HEK293T (cell line): ENCODE data around the gene TSEN15.

Source experiments
- CTCF ChIA-PET: fragments of 350-600 bp; formaldehyde crosslinking; extraction: SDS; loops from one replicate; lab custom pipeline; 2021; ENCODE audit warnings: antibody characterized with exemption, inconsistent platforms; lab: Yijun Ruan, JAX
- POLR2A ChIA-PET: fragments of 350-600 bp; formaldehyde crosslinking; extraction: SDS; loops from one replicate; lab custom pipeline; 2020; ENCODE audit warnings: antibody characterized with exemption, inconsistent platforms; lab: Yijun Ruan, JAX
- DNase-seq: peaks from one replicate; pipeline ENCODE4 v3.0.0; 2012; ENCODE audit warnings: mixed read lengths; ENCODE audit errors: extremely low spot score
- ARNT ChIP-seq: fragments of 450-650 bp; IDR thresholded peaks from 2 replicates; pipeline ENCODE4 v1.6.1; 2017; ENCODE audit warnings: mild to moderate bottlenecking
- BHLHE40 ChIP-seq: fragments of 450-650 bp; IDR thresholded peaks from 2 replicates; pipeline ENCODE4 v1.6.1; 2016; ENCODE audit warnings: mild to moderate bottlenecking, moderate library complexity, borderline replicate concordance
- CTBP1 ChIP-seq: fragments of 450-650 bp; IDR thresholded peaks from 2 replicates; pipeline ENCODE4 v1.6.1; 2016; ENCODE audit warnings: borderline replicate concordance
- ELF4 ChIP-seq: fragments of 450-650 bp; IDR thresholded peaks from 2 replicates; pipeline ENCODE4 v1.6.1; 2017; ENCODE audit warnings: antibody characterized with exemption
- FOXA1 ChIP-seq: fragments of 450-650 bp; IDR thresholded peaks from 2 replicates; pipeline ENCODE4 v1.6.1; 2016; ENCODE audit warnings: mild to moderate bottlenecking
- FOXK2 ChIP-seq: fragments of 450-650 bp; IDR thresholded peaks from 2 replicates; pipeline ENCODE4 v1.6.1; 2016; ENCODE audit warnings: mild to moderate bottlenecking
- FOXM1 ChIP-seq: fragments of 450-650 bp; IDR thresholded peaks from 2 replicates; pipeline ENCODE4 v1.6.1; 2017; ENCODE audit warnings: mild to moderate bottlenecking, borderline replicate concordance
- HDGF ChIP-seq: fragments of 450-650 bp; IDR thresholded peaks from 2 replicates; pipeline ENCODE4 v1.6.1; 2017; ENCODE audit warnings: antibody characterized with exemption, borderline replicate concordance
- L3MBTL2 ChIP-seq: fragments of 450-650 bp; conservative IDR thresholded peaks from 2 replicates; pipeline ENCODE4 v1.6.1; 2016; ENCODE audit warnings: mild to moderate bottlenecking
- LEF1 ChIP-seq: fragments of 450-650 bp; IDR thresholded peaks from 2 replicates; pipeline ENCODE4 v1.6.1; 2017; ENCODE audit warnings: mild to moderate bottlenecking, borderline replicate concordance
- NFRKB ChIP-seq: fragments of 450-650 bp; IDR thresholded peaks from 2 replicates; pipeline ENCODE4 v1.6.1; 2016; ENCODE audit warnings: mild to moderate bottlenecking, moderate library complexity
- PKNOX1 ChIP-seq: fragments of 450-650 bp; IDR thresholded peaks from 2 replicates; pipeline ENCODE4 v1.6.1; 2016
- SP1 ChIP-seq: fragments of 450-650 bp; IDR thresholded peaks from 2 replicates; pipeline ENCODE4 v1.6.1; 2017
- SUZ12 ChIP-seq: fragments of 450-650 bp; IDR thresholded peaks from 2 replicates; pipeline ENCODE4 v1.6.1; 2016; ENCODE audit warnings: mild to moderate bottlenecking
- TARDBP ChIP-seq: fragments of 450-650 bp; IDR thresholded peaks from 2 replicates; pipeline ENCODE4 v1.6.1; 2016
- ZNF384 ChIP-seq: fragments of 450-650 bp; IDR thresholded peaks from 2 replicates; pipeline ENCODE4 v1.6.1; 2016

TSEN15 gene

GRCh38 chr1:184021728-184022127, 29.8 kb upstream of the TSEN15 start:
- no peak for DNase-seq
- POLR2A ChIA-PET: no interaction called here
- CTCF ChIA-PET: no interaction called here
- no peak for TF ChIP-seq ELF4
- TF ChIP-seq NFRKB: no peak

- ChIA-PET CTCF (no interaction called here), POLR2A (interaction anchor here (1.0 kb wide), 1 partner anchor 15 kb away, joined by 3 read pairs; the partner anchor contains the start of gene COLGALT2)
- no peak for DNase-seq
- TF ChIP-seq NFRKB (no peak), HDGF (no peak), ZNF384 (no peak), TARDBP (no peak), FOXK2 (no peak), ARNT (no peak), SP1 (no peak), BHLHE40 (no peak), SUZ12 (no peak), PKNOX1 (no peak), FOXM1 (no peak)
These were observed 28.9 kb upstream of the TSEN15 start for GRCh38 chr1:184022668-184023067.

- ChIA-PET CTCF (no interaction called here), POLR2A (interaction anchor here (1.0 kb wide), 1 partner anchor 14 kb away, joined by 3 read pairs; the partner anchor contains the start of gene COLGALT2)
- DNase-seq: no peak
- TF ChIP-seq FOXK2: no peak
- no peak for TF ChIP-seq ZNF384
- no peak for TF ChIP-seq BHLHE40
- no peak for TF ChIP-seq CTBP1
These were observed 28.4 kb upstream of the TSEN15 start for GRCh38 chr1:184023171-184023570.

- peak; percentile 29 for DNase-seq
- no peak for TF ChIP-seq CTBP1
- TF ChIP-seq SP1: no peak
- TF ChIP-seq ELF4: no peak
- TF ChIP-seq FOXM1: no peak
- no peak for TF ChIP-seq FOXK2
- TF ChIP-seq HDGF: no peak
- no peak for TF ChIP-seq ARNT
- TF ChIP-seq BHLHE40: no peak
- no peak; the same call in 1 of the 2 replicates for TF ChIP-seq L3MBTL2
- no peak for TF ChIP-seq FOXA1
- no peak for TF ChIP-seq SUZ12
- no peak for TF ChIP-seq LEF1
- TF ChIP-seq PKNOX1: no peak
- TF ChIP-seq TARDBP: no peak
- no peak for TF ChIP-seq NFRKB
- TF ChIP-seq ZNF384: no peak
- CTCF ChIA-PET: no interaction called here
- POLR2A ChIA-PET: interaction anchor here (1.0 to 1.1 kb wide), 2 partner anchors 8 to 25 kb away, joined by 3 to 4 read pairs; no protein-coding TSS in a partner anchor
These were observed 26.3 kb upstream of the TSEN15 start for GRCh38 chr1:184025242-184025675.

- TF ChIP-seq ELF4 (no peak), SP1 (no peak), L3MBTL2 (no peak), NFRKB (no peak)
- no peak for DNase-seq
- ChIA-PET POLR2A (no interaction called here), CTCF (no interaction called here)
These were observed 23.5 kb upstream of the TSEN15 start for GRCh38 chr1:184027826-184028695.

- ChIA-PET CTCF (no interaction called here), POLR2A (interaction anchor here (0.6 to 1.2 kb wide), 2 partner anchors 22 to 88 kb away, joined by 3 to 5 read pairs; partner anchors contain the start of gene TSEN15)
- TF ChIP-seq L3MBTL2 (no peak), NFRKB (no peak), SP1 (no peak), ELF4 (no peak), FOXK2 (no peak), FOXA1 (no peak), BHLHE40 (no peak), LEF1 (no peak), ARNT (no peak), ZNF384 (no peak), HDGF (no peak), PKNOX1 (no peak)
- no peak for DNase-seq
These were observed 22.5 kb upstream of the TSEN15 start for GRCh38 chr1:184028854-184029623.
